H1 (cell line): ENCODE measurements around the gene ASGR2.

Experiments
- CEBPB ChIP-seq: IDR thresholded peaks from 2 replicates; pipeline ENCODE4 v1.6.1; 2012; ENCODE audit warnings: low read depth, low read length
- CTCF ChIP-seq, 3 experiments: IDR thresholded peaks; 1 replicate in 2 of 3; 2 replicates in 1 of 3; pipeline versions ENCODE4 v1.5.1 to v1.6.1; 2011; ENCODE audit warnings: low read length in 3 of 3, mild to moderate bottlenecking in 3 of 3, inconsistent platforms in 2 of 3, low read depth in 1 of 3, moderate library complexity in 1 of 3; ENCODE audit not compliant: insufficient read depth in 1 of 3; ENCODE audit errors: control extremely low read depth in 1 of 3
- JUND ChIP-seq: IDR thresholded peaks from 2 replicates; pipeline ENCODE4 v1.6.1; 2011; ENCODE audit warnings: mild to moderate bottlenecking, improper control_type of control experiment, low read length
- TAF1 ChIP-seq: IDR thresholded peaks from 2 replicates; pipeline ENCODE4 v1.6.1; 2011; ENCODE audit warnings: mild to moderate bottlenecking, low read depth, low read length
- TEAD4 ChIP-seq: IDR thresholded peaks from 2 replicates; pipeline ENCODE4 v1.6.1; 2012; ENCODE audit warnings: low read depth, low read length, inconsistent platforms, mixed read lengths

GRCh38 chr17:7119314-7119713, 4.7 kb upstream of the ASGR2 start:
- TF ChIP-seq CEBPB (no peak), TAF1 (no peak), CTCF (IDR thresholded peaks at IDR 0.05; ENCODE audit: control extremely low read depth in 1 of 3, insufficient read depth in 1 of 3, low read depth in 1 of 3, low read length in 3 of 3) (no peak), TEAD4 (no peak), JUND (no peak)
